ENCODE measurements around the gene PRKCQ.

PRKCQ gene

GRCh38 chr10:6516281-6516928, 63.7 kb downstream of the PRKCQ start:
- DNase-seq, result no peak

- DNase-seq, result no peak
Measured at GRCh38 chr10:6514844-6515780, 65.0 kb downstream of the PRKCQ start.

- DNase-seq, result no peak
Measured at GRCh38 chr10:6514180-6514579, 65.9 kb downstream of the PRKCQ start.

- DNase-seq, result no peak
Measured at GRCh38 chr10:6513476-6513875, 66.6 kb downstream of the PRKCQ start.

- no peak for DNase-seq
Measured at GRCh38 chr10:6512182-6512581, 67.9 kb downstream of the PRKCQ start.

GRCh38 chr10:6511347-6511746, 68.7 kb downstream of the PRKCQ start:
- DNase-seq, result no peak

- no peak for DNase-seq
Measured at GRCh38 chr10:6507311-6507710, 72.8 kb downstream of the PRKCQ start.

- no peak for DNase-seq
Measured at GRCh38 chr10:6505300-6505699, 74.8 kb downstream of the PRKCQ start.

GRCh38 chr10:6504296-6504695, 75.8 kb downstream of the PRKCQ start:
- no peak for DNase-seq

- no peak for DNase-seq
Measured at GRCh38 chr10:6503171-6503570, 76.9 kb downstream of the PRKCQ start.

GRCh38 chr10:6501931-6502330, 78.1 kb downstream of the PRKCQ start:
- DNase-seq, result no peak

GRCh38 chr10:6499974-6500373, 80.1 kb downstream of the PRKCQ start:
- DNase-seq, result no peak

GRCh38 chr10:6498771-6499170, 81.3 kb downstream of the PRKCQ start:
- DNase-seq, result no peak

- DNase-seq, result no peak
Measured at GRCh38 chr10:6497620-6498019, 82.5 kb downstream of the PRKCQ start.

GRCh38 chr10:6494936-6495592, 85.0 kb downstream of the PRKCQ start:
- no peak for DNase-seq

GRCh38 chr10:6494442-6494819, 85.6 kb downstream of the PRKCQ start:
- no peak for DNase-seq

GRCh38 chr10:6493521-6494441, 86.3 kb downstream of the PRKCQ start:
- no peak for DNase-seq

GRCh38 chr10:6492896-6493295, 87.2 kb downstream of the PRKCQ start:
- no peak for DNase-seq

GRCh38 chr10:6491841-6492609, 88.1 kb downstream of the PRKCQ start:
- DNase-seq, result no peak

GRCh38 chr10:6490614-6491013, 89.5 kb downstream of the PRKCQ start:
- DNase-seq, result no peak

- DNase-seq, result no peak
Measured at GRCh38 chr10:6487920-6488319, 92.2 kb downstream of the PRKCQ start.

- DNase-seq, result no peak
Measured at GRCh38 chr10:6486309-6486708, 93.8 kb downstream of the PRKCQ start.
